NT2/D1 (cell line): ENCODE data around the gene GBX1.

Source experiments
- DNase-seq: peaks from one replicate; pipeline ENCODE4 v3.0.0-alpha.2; 2011; ENCODE audit warnings: low read depth, low spot score
- H3K27me3 ChIP-seq: 2 replicates; pipeline ENCODE4 v1.6.0; 2011; ENCODE audit warnings: mild to moderate bottlenecking; ENCODE audit not compliant: insufficient read length, insufficient read depth
- H3K36me3 ChIP-seq: 2 replicates; pipeline ENCODE4 v1.6.1; 2011; ENCODE audit warnings: mild to moderate bottlenecking, low read length, mixed read lengths; ENCODE audit not compliant: insufficient read depth, insufficient read length
- H3K4me1 ChIP-seq: 2 replicates; pipeline ENCODE4 v1.5.1; 2011; ENCODE audit not compliant: insufficient read depth, insufficient read length
- H3K4me3 ChIP-seq: 2 replicates; pipeline ENCODE4 v1.5.1; 2011; ENCODE audit warnings: low read depth; ENCODE audit not compliant: insufficient read length
- H3K9ac ChIP-seq: 2 replicates; pipeline ENCODE4 v1.6.0; 2011; ENCODE audit warnings: low read depth; ENCODE audit not compliant: insufficient read length
- H3K9me3 ChIP-seq: 2 replicates; pipeline ENCODE4 v1.5.1; 2011; ENCODE audit warnings: mild to moderate bottlenecking, low read length; ENCODE audit not compliant: insufficient read depth
- SUZ12 ChIP-seq: IDR thresholded peaks from 2 replicates; pipeline ENCODE4 v1.6.1; 2011; ENCODE audit not compliant: insufficient read length, insufficient read depth; ENCODE audit errors: extremely low read depth
- YY1 ChIP-seq: IDR thresholded peaks from 2 replicates; pipeline ENCODE4 v1.6.1; 2011; ENCODE audit not compliant: insufficient read length, insufficient read depth
- ZNF274 ChIP-seq: IDR thresholded peaks from 2 replicates; pipeline ENCODE4 v1.6.1; 2011; ENCODE audit warnings: mild to moderate bottlenecking, low read depth, low read length

Gene GBX1

GRCh38 chr7:151131592-151132293 lies 35.8 kb downstream of the GBX1 start:
- Histone ChIP-seq H3K4me1 (peaks cover 6% of the 10 kb centered on the region), H3K36me3 (peaks cover 94% of the 10 kb centered on the region), H3K27me3 (no peaks in the 10 kb centered on the region), H3K9ac (no peak overlapping the region), H3K9me3 (no peaks in the 10 kb centered on the region), H3K4me3 (no peak overlapping the region)
- DNase-seq, result no peak
- no peak for TF ChIP-seq ZNF274
- no peak for TF ChIP-seq YY1
- no peak for TF ChIP-seq SUZ12

- H3K36me3 ChIP-seq, result peaks cover 94% of the 10 kb centered on the region
Measured at GRCh38 chr7:151131224-151131591, 36.3 kb downstream of the GBX1 start.

GRCh38 chr7:151130741-151131157 lies 36.7 kb downstream of the GBX1 start:
- no peak overlapping the region for H3K4me3 ChIP-seq

More at GRCh38 chr7:151131224-151131591, 36.3 kb downstream of the GBX1 start:
- H3K4me3 ChIP-seq, result no peak overlapping the region
- no peak overlapping the region for H3K9ac ChIP-seq
- no peak for DNase-seq
- H3K27me3 ChIP-seq, result no peaks in the 10 kb centered on the region
- no peaks in the 10 kb centered on the region for H3K9me3 ChIP-seq
- no peak for TF ChIP-seq ZNF274
- no peak for TF ChIP-seq YY1
- TF ChIP-seq SUZ12, result no peak
- H3K4me1 ChIP-seq, result peaks cover 7% of the 10 kb centered on the region

DNA sequence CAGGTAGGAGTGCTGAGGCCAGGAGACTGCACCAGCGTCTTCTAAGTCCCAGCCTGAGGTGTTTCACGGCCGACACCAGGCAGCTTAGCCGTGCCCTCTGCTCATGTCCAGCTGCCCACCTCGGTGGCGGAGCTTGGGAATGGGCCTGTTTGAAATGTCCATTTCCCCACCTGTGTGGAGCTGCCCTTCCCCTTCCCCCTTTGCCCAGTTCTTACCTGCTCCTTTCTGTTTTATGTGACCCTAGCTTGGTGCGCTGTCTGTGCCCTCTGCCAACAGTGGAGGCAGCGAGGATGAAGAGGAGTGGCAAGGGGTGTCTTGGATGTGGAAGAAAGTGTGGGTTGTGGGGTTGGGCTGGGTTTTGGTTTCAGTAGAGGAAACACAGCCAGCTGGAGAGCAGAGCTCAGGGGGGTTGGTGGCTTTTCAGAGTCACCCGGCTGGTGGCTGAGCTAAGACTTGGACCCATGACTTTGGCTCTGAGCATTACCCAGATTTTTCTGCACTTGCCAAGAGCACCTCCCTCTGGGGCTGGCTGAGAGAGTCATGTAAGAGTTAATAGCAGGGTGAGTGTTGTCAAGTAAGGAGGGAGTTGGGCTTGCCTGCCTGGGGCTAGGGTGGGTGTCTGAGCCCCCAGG lies 37.4 kb downstream of the GBX1 start:
- Histone ChIP-seq H3K9me3 (no peaks in the 10 kb centered on the region), H3K4me3 (no peak overlapping the region), H3K9ac (no peak overlapping the region), H3K27me3 (no peaks in the 10 kb centered on the region), H3K4me1 (peaks cover 9% of the 10 kb centered on the region), H3K36me3 (peaks cover 83% of the 10 kb centered on the region)
- no peak for DNase-seq
- TF ChIP-seq SUZ12, result no peak
- TF ChIP-seq YY1, result no peak
- TF ChIP-seq ZNF274, result no peak

More at GRCh38 chr7:151130741-151131157, 36.7 kb downstream of the GBX1 start:
- TF ChIP-seq SUZ12, result no peak
- no peak for TF ChIP-seq YY1
- no peak for TF ChIP-seq ZNF274
- Histone ChIP-seq H3K4me1 (peaks cover 7% of the 10 kb centered on the region), H3K9ac (no peak overlapping the region), H3K9me3 (no peaks in the 10 kb centered on the region), H3K36me3 (peaks cover 89% of the 10 kb centered on the region), H3K27me3 (no peaks in the 10 kb centered on the region)
- DNase-seq, result no peak

- no peak overlapping the region for H3K9ac ChIP-seq
- no peaks in the 10 kb centered on the region for H3K27me3 ChIP-seq
- no peak for TF ChIP-seq ZNF274
- no peak for TF ChIP-seq SUZ12
- TF ChIP-seq YY1, result no peak
- H3K4me3 ChIP-seq, result no peak overlapping the region
- no peak for DNase-seq
- H3K4me1 ChIP-seq, result peaks cover 16% of the 10 kb centered on the region
- peaks cover 5% of the 10 kb centered on the region; the same call in 1 of the 2 replicates for H3K9me3 ChIP-seq
- peaks cover 83% of the 10 kb centered on the region for H3K36me3 ChIP-seq
Measured at GRCh38 chr7:151129117-151129959, 38.2 kb downstream of the GBX1 start.

DNA sequence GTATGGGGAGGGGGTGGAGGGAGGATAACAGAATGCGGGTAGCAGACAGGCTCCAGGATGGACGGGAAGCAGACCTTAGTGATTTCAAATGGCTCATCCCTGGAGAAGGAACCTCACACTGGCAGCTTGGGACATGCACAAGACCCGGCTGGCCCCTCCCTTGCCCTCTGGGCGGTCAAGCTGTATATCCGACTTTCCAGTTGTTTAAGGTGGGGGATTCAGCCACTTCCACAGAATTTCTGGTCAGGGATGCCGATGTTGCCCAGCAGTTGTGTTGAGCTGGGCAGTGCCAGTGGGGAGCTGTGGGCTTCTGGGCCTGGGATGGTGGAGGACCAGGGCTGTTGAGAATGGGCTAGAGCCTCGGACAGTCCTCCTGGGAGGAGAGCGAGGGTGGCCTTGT lies 38.8 kb downstream of the GBX1 start:
- H3K27me3 ChIP-seq, result no peaks in the 10 kb centered on the region
- H3K9ac ChIP-seq, result no peak overlapping the region
- TF ChIP-seq ZNF274 (no peak), SUZ12 (no peak), YY1 (no peak)
- H3K4me3 ChIP-seq, result no peak overlapping the region
- peaks cover 16% of the 10 kb centered on the region for H3K4me1 ChIP-seq
- DNase-seq, result no peak
- H3K9me3 ChIP-seq, result peaks cover 12% of the 10 kb centered on the region; the same call in 1 of the 2 replicates
- peaks cover 83% of the 10 kb centered on the region for H3K36me3 ChIP-seq
